ENCODE measurements around the gene CAST.

Gene CAST

DNA sequence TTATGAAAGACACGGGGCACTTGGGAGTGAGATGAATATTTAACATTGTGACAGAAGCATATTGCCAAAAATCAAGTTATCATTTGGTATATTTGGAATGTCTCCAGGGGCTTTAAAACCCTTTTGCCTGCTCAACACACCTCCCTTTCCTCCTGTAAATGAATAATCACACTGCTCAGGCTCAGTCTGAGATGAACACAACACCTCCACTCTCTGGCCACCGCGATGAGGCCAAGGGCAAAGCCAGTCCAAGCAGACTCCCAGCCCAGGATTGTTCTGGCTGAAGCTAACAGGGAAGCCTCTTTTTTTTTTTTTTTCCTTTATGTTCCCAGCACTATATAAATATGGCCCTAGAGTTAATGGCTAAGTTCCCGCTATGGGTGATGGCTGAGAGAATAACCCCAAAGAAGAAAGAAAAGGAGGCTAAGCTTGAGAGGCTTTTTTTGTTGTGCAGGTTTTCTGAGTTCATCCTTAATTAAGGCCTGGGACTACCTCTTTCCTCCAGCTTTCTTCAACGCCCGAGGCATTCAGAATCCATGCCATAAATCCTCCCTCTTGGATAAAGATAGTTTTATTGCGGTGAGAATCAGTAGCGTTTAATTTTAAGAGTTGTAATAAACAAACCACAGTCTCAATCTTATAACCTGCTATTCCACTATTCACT is 156.1 kb downstream of the CAST start:
- peak overlapping the region; percentile 24; the same call in 1 of the 2 replicates for H3K27ac ChIP-seq
- TF ChIP-seq, protein P1, sequence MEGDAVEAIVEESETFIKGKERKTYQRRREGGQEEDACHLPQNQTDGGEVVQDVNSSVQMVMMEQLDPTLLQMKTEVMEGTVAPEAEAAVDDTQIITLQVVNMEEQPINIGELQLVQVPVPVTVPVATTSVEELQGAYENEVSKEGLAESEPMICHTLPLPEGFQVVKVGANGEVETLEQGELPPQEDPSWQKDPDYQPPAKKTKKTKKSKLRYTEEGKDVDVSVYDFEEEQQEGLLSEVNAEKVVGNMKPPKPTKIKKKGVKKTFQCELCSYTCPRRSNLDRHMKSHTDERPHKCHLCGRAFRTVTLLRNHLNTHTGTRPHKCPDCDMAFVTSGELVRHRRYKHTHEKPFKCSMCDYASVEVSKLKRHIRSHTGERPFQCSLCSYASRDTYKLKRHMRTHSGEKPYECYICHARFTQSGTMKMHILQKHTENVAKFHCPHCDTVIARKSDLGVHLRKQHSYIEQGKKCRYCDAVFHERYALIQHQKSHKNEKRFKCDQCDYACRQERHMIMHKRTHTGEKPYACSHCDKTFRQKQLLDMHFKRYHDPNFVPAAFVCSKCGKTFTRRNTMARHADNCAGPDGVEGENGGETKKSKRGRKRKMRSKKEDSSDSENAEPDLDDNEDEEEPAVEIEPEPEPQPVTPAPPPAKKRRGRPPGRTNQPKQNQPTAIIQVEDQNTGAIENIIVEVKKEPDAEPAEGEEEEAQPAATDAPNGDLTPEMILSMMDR (conservative IDR thresholded peaks at IDR 0.05) = no peak

DNA sequence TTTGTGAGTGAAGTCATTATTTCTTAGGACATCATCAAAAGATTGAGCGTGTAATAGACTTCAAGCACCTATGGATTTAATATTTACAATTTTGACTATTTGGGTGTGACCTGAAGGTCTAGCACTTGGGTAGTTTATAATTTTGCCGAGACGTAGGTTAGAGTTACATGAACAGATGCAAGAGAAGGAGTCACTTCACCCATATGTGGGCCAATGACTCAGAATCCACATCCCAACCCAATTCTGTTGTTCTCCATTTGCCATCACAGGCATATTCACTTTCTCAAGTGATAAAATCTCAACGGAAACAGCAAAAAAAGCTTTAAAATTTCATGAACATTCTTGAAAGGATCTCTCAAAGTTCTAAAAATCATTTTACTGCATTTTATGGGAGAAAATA is 157.6 kb downstream of the CAST start:
- TF ChIP-seq, protein P1 (conservative IDR thresholded peaks at IDR 0.05) = no peak

DNA sequence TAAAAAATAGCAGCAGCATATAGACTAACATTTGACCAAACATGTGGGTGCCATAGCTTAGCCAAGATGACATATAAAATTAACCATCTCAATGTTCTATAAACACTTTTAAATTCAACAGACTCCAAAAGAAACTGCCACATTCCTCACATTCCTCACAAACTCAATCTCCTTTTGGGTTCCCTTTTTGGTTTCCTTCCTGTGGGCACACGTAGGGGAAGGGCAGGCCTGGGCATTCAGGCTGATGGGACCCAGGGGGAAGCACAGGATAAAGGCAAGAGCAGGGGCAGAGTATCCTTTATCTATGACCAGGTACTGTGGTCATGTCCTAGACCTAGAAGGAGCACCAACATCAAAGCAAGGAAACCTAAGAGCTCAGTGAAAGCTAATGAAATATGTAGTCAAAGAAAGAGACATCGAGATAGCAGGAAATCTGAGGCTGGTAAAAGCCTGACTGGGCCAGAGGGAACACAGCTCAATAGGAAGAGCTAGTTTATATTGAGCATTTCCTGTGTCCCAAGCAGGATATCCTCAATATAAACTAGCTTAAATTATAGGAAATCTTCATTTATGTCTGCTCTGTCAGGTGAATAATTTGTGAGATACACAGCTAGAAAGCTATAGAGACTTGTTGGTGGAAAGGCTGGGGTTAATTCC is 159.2 kb downstream of the CAST start:
- TF ChIP-seq, protein P1 (conservative IDR thresholded peaks at IDR 0.05) = no peak
- H3K27ac ChIP-seq = no peak overlapping the region

More for the DNA sequence above, 157.6 kb downstream of the CAST start:
- no peak overlapping the region for H3K27ac ChIP-seq

DNA sequence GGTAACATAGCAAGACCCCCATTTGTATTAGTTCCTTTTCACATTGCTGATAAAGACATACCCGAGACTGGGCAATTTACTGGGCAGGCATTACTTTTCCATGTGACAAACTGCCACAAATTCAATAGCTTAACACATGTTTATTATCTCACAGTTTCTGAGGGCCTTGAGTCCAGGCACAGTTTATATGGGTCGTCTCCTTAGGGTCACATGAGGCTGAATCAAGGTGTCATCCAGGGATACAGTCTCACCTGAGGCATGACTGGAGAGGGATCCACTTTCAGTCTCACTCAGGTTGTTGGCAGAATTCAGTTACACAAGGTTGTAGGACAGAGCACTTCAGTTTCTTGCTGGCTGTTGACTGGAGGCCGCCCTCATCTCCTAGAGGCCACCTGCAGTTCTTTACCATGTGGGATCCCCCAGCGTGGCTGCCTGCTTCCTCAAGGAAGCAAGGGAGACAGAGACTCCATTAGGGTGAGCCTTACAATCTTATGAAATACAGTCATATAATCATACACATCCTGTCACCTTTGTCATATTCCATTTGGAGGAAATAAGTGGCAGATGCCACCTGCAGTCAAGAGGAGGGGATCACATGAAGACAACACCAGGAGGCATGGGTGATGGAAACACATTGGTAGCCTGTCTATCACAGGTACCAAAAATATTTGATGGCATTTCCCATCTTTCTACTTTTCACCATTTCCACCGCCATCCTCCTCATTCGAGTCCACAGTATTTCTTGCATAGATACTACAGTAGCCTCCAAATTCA is 160.7 kb downstream of the CAST start:
- TF ChIP-seq, protein P1 (conservative IDR thresholded peaks at IDR 0.05) = 0 out of 2 replicates have a peak, but pooled peaks have one; percentile 7
- peak overlapping the region; percentile 35; the same call in 1 of the 2 replicates for H3K27ac ChIP-seq

DNA sequence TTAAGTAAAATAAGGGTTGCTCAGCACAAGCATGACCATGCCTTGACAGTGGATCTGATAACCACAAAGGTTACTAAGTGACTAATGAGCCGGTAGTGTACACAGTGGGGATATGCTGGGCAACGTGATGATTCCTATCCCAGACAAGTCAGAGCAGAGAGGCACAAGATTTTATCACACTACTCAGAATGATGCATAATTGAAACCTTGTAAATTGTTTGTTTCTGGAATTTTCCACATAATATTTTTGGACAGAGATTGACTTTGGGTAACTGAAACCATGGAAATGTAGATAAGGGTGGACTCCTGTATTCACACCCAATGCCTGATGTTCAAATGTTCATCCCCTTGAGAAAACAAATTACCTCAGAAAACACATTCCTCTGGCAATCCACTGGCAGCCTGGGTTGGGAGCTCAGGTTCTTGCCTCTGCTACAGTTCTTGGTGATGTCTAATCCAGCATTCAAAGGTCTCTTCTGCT is 161.8 kb downstream of the CAST start:
- peak overlapping the region; percentile 35; the same call in 1 of the 2 replicates for H3K27ac ChIP-seq
- TF ChIP-seq, protein P1 (conservative IDR thresholded peaks at IDR 0.05) = no peak

Measured in VCaP (cell line).